OCI-LY7 (cell line): ENCODE data around the gene CNDP1. TPM values are rescaled to one million over a fixed set of nuclear protein-coding genes. Genes with fewer than 3 reads are reported as not detected.

ENCODE experiments used
- BruUV-seq: library from RNA; stranded (reverse); fragments of 400-500 nt; replicated peaks from 2 replicates; lab custom pipeline; 2021; lab: Mats Ljungman, UMichigan
- CTCF ChIA-PET: fragments of 300-600 bp; sonication (Branson Sonifier 250); formaldehyde crosslinking; loops from one replicate; lab custom pipeline; 2022; ENCODE audit warnings: antibody characterized with exemption; ENCODE audit not compliant: unreplicated experiment; lab: Charles Lee
- POLR2A ChIA-PET: fragments of 300-600 bp; sonication (Branson Sonifier 250); formaldehyde crosslinking; loops from one replicate; lab custom pipeline; 2022; ENCODE audit warnings: antibody characterized with exemption; lab: Charles Lee
- DNase-seq: peaks from one replicate; pipeline ENCODE4 v3.0.0-alpha.2; 2015; ENCODE audit warnings: low spot score
- H2AFZ ChIP-seq: fragments of 200-600 bp; sonication (generic), shearing (Covaris generic); 2 replicates; pipeline ENCODE4 v1.6.1; 2014; ENCODE audit warnings: mild to moderate bottlenecking, antibody characterized with exemption, low read length, moderate library complexity
- H3K27ac ChIP-seq: fragments of 200-600 bp; sonication (generic); 2 replicates; pipeline ENCODE4 v1.5.1; 2014; ENCODE audit warnings: mixed run types, low read depth, mild to moderate bottlenecking, moderate library complexity, low read length, inconsistent platforms; ENCODE audit not compliant: poor library complexity, severe bottlenecking
- H3K36me3 ChIP-seq: fragments of 200-600 bp; sonication (generic); 2 replicates; pipeline ENCODE4 v1.6.1; 2014; ENCODE audit warnings: mild to moderate bottlenecking, antibody characterized with exemption, low read length, moderate library complexity, mixed read lengths; ENCODE audit not compliant: insufficient read depth
- H3K4me1 ChIP-seq: fragments of 200-600 bp; sonication (generic); 2 replicates; pipeline ENCODE4 v1.5.1; 2014; ENCODE audit warnings: mild to moderate bottlenecking, low read length; ENCODE audit not compliant: insufficient read depth, poor library complexity, severe bottlenecking
- H3K4me2 ChIP-seq: fragments of 200-600 bp; sonication (generic); 2 replicates; pipeline ENCODE4 v1.6.1; 2014; ENCODE audit warnings: mild to moderate bottlenecking, low read length
- H3K4me3 ChIP-seq: fragments of 200-600 bp; sonication (generic); 2 replicates; pipeline ENCODE4 v1.5.1; 2014; ENCODE audit warnings: mild to moderate bottlenecking, low read depth, low read length; ENCODE audit not compliant: poor library complexity, severe bottlenecking
- H3K79me2 ChIP-seq: fragments of 200-600 bp; sonication (generic); 2 replicates; pipeline ENCODE4 v1.6.1; 2016; ENCODE audit warnings: low read depth, mild to moderate bottlenecking, low read length, moderate library complexity, mixed read lengths; ENCODE audit not compliant: insufficient read depth
- H3K9me2 ChIP-seq: fragments of 200-600 bp; sonication (generic); 2 replicates; pipeline ENCODE4 v1.6.1; 2016; ENCODE audit warnings: mild to moderate bottlenecking, low read length, mixed read lengths; ENCODE audit not compliant: insufficient read depth
- H3K9me3 ChIP-seq: fragments of 200-600 bp; sonication (generic); 2 replicates; pipeline ENCODE4 v1.6.1; 2014; ENCODE audit warnings: mild to moderate bottlenecking, mixed run types, low read length, mixed read lengths
- H4K20me1 ChIP-seq: fragments of 200-600 bp; sonication (generic); 2 replicates; pipeline ENCODE4 v1.6.1; 2014; ENCODE audit warnings: mild to moderate bottlenecking, antibody characterized with exemption, low read length, moderate library complexity, mixed read lengths; ENCODE audit not compliant: insufficient read depth
- EZH2phosphoT487 ChIP-seq: fragments of 200-600 bp; sonication (generic); IDR thresholded peaks from 2 replicates; pipeline ENCODE4 v1.6.1; 2018; ENCODE audit warnings: low read depth, borderline replicate concordance, mild to moderate bottlenecking, mixed run types, antibody characterized with exemption, low read length, moderate library complexity, mixed read lengths
- intact Hi-C: fragments of 100-400 bp; cut with micrococcal nuclease; formaldehyde crosslinking; loops from one replicate; pipeline ENCODE4 v1.10.0; 2022; ENCODE audit not compliant: unreplicated experiment
- total RNA-seq, 2 experiments: library from RNA; depleted of rRNA in 1 of 2; stranded (reverse); fragments of >200 nt in 1 of 2; shearing (Covaris generic) in 1 of 2; gene quantifications; 2 replicates each; pipeline ENCODE4 v1.2.3, GENCODE V29; 2014 to 2022
- TF ChIP-seq, protein P1 (sequence below): fragments of 200-600 bp; sonication (generic); conservative IDR thresholded peaks from 2 replicates; pipeline ENCODE4 v1.5.1; 2014; ENCODE audit warnings: mild to moderate bottlenecking, antibody characterized with exemption, low read length, moderate library complexity, mixed read lengths

CNDP1 gene
- total RNA-seq, 2 experiments from 2014 or later: not detected

DNA sequence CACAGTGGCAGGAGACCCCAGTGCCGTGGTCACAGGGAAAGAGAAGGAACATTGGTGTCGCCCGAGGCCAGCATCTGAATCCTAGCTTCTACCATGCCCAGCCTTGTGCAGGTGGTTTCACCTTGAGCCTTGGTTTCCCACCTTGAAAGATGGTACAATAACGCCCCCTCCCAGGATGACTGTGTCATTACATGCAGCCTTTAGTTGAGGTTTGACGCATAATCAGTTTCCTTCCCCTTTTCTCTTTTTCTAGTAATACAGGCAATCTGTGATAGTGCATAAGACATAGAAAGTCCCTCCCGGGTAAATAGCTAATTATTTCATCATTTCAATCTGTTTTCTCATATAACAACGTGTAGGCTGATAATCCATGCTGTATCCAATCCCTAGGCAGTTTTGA is 33.5 kb downstream of the CNDP1 start:
- intact Hi-C loops: no loop called here
- DNase-seq: no peak

DNA sequence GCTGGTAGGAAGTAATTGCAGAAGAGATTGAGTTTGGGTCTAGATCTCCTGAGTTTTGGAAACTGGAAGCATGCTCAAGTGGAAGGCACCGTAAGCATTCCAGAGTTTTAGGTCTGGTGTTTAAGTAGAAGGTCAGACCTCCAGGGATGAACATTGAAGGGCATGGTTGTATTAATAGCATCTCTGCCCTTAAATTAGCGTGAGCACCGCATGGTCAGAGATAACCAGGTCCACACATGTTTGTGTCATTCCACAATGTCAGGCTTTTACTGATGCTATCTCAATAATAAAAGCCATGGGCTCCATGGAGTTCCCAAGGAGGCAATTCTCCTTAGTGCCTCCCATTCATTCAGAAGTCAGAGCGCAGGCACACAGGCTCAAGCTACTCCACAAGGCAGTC is 35.1 kb downstream of the CNDP1 start:
- H2AFZ ChIP-seq: no peak overlapping the region
- DNase-seq: no peak
- no TSS peak for BruUV-seq
- no peaks in the 10 kb centered on the region for H3K79me2 ChIP-seq
- no peak overlapping the region for H3K27ac ChIP-seq
- intact Hi-C loops: no loop called here
- ChIA-PET CTCF (no interaction called here), POLR2A (interaction anchor here (0.6 kb wide), 1 partner anchor 70 kb away, joined by 3 read pairs; no protein-coding TSS in a partner anchor)
- H4K20me1 ChIP-seq: no peaks in the 10 kb centered on the region
- H3K9me3 ChIP-seq: no peaks in the 10 kb centered on the region
- no peak overlapping the region for H3K4me3 ChIP-seq
- no peaks in the 10 kb centered on the region for H3K36me3 ChIP-seq
- no peaks in the 10 kb centered on the region for H3K9me2 ChIP-seq
- H3K4me2 ChIP-seq: no peak overlapping the region
- TF ChIP-seq EZH2phosphoT487: no peak
- TF ChIP-seq, protein P1, sequence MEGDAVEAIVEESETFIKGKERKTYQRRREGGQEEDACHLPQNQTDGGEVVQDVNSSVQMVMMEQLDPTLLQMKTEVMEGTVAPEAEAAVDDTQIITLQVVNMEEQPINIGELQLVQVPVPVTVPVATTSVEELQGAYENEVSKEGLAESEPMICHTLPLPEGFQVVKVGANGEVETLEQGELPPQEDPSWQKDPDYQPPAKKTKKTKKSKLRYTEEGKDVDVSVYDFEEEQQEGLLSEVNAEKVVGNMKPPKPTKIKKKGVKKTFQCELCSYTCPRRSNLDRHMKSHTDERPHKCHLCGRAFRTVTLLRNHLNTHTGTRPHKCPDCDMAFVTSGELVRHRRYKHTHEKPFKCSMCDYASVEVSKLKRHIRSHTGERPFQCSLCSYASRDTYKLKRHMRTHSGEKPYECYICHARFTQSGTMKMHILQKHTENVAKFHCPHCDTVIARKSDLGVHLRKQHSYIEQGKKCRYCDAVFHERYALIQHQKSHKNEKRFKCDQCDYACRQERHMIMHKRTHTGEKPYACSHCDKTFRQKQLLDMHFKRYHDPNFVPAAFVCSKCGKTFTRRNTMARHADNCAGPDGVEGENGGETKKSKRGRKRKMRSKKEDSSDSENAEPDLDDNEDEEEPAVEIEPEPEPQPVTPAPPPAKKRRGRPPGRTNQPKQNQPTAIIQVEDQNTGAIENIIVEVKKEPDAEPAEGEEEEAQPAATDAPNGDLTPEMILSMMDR: no peak
- no peaks in the 10 kb centered on the region for H3K4me1 ChIP-seq

More for the DNA sequence above, 33.5 kb downstream of the CNDP1 start:
- no peak for TF ChIP-seq EZH2phosphoT487
- TF ChIP-seq, protein P1: 0 out of 2 replicates have a peak, but pooled peaks have one; percentile 12
- no TSS peak for BruUV-seq
- Histone ChIP-seq H3K79me2 (no peaks in the 10 kb centered on the region), H3K4me3 (no peak overlapping the region), H3K4me1 (no peaks in the 10 kb centered on the region), H3K9me3 (no peaks in the 10 kb centered on the region), H3K27ac (no peak overlapping the region), H2AFZ (no peak overlapping the region), H3K4me2 (no peak overlapping the region), H4K20me1 (no peaks in the 10 kb centered on the region), H3K36me3 (no peaks in the 10 kb centered on the region), H3K9me2 (no peaks in the 10 kb centered on the region)
- POLR2A ChIA-PET: no interaction called here
- CTCF ChIA-PET: no interaction called here

DNA sequence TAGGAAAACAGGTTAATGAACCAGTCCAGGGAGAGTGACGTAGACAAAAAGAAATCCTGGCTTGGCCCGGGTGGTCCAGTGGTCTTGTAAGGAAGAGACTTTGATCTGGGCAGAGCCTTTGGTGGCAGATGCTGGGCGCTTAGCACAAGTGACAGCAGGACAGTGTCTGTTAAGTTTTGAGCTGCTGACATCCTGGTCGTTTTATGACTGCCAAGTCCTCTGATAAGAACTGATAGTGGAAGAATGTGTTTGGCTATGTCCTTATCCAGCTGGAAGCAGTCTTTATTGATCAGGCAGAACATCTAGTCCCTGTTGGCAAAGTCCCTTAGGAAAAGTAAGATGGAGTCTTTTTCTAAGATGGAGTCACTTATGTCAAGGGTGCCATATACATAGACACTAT is 36.0 kb downstream of the CNDP1 start:
- H3K79me2 ChIP-seq: no peaks in the 10 kb centered on the region
- TF ChIP-seq, protein P1: no peak
- TF ChIP-seq EZH2phosphoT487: no peak
- no peaks in the 10 kb centered on the region for H3K36me3 ChIP-seq
- no peak overlapping the region for H3K4me3 ChIP-seq
- H3K27ac ChIP-seq: no peak overlapping the region
- intact Hi-C loops: no loop called here
- H2AFZ ChIP-seq: no peak overlapping the region
- ChIA-PET CTCF (no interaction called here), POLR2A (interaction anchor here (0.5 to 0.6 kb wide), 3 partner anchors 20 to 676 kb away, joined by 3 to 4 read pairs (median 3); partner anchors contain the start of gene ZNF407)
- H3K4me1 ChIP-seq: no peaks in the 10 kb centered on the region
- no TSS peak for BruUV-seq
- no peak for DNase-seq
- H3K4me2 ChIP-seq: no peak overlapping the region
- H4K20me1 ChIP-seq: no peaks in the 10 kb centered on the region
- no peaks in the 10 kb centered on the region for H3K9me3 ChIP-seq
- no peaks in the 10 kb centered on the region for H3K9me2 ChIP-seq
